ENCODE measurements around the gene NDUFB8. TPM values are rescaled to one million over a fixed set of nuclear protein-coding genes. Genes with fewer than 3 reads are reported as not detected.

Gene NDUFB8
- total and polyA plus RNA-seq, 4 experiments from 2014 or later = 141 to 613 (median 318) TPM

GRCh38 chr10:100544950-100545349 is 15.3 kb upstream of the NDUFB8 start:
- Mint-ChIP-seq H3K36me3 (peaks cover 66 to 87% of the 10 kb centered on the region in 2 donors), H3K27me3 (no peaks in the 10 kb centered on the region), H3K27ac (no peak overlapping the region), H3K9me3 (peaks cover 0 to 2% (median 0%) of the 10 kb centered on the region in 8 donors), H3K4me3 (no peak overlapping the region), H3K4me1 (peaks cover 0 to 12% (median 4%) of the 10 kb centered on the region in 4 donors)
- CTCF ChIA-PET (ENCODE audit: partially characterized antibody) = interaction anchor here (1.1 to 2.0 kb wide), 3 partner anchors 8 to 19 kb away, joined by 4 to 11 read pairs (median 4); partner anchors contain the start of gene HIF1AN
- Histone ChIP-seq H3K4me3 (ENCODE audit: low read length in 2 of 2) (no peak overlapping the region), H3K27me3 (ENCODE audit: insufficient read depth, low read length) (no peaks in the 10 kb centered on the region), H3K9me3 (ENCODE audit: control insufficient read depth in 1 of 2, low read length in 2 of 2) (no peaks in the 10 kb centered on the region), H3K4me1 (ENCODE audit: insufficient read depth, low read length) (no peaks in the 10 kb centered on the region), H3K27ac (ENCODE audit: low read depth, low read length) (no peak overlapping the region), H3K36me3 (ENCODE audit: insufficient read depth, low read length) (peaks cover 80% of the 10 kb centered on the region)
- POLR2A ChIA-PET (ENCODE audit: partially characterized antibody) = no interaction called here
- DNase-seq = no peak
- intact Hi-C loops (cut with micrococcal nuclease) = no loop called here

DNA sequence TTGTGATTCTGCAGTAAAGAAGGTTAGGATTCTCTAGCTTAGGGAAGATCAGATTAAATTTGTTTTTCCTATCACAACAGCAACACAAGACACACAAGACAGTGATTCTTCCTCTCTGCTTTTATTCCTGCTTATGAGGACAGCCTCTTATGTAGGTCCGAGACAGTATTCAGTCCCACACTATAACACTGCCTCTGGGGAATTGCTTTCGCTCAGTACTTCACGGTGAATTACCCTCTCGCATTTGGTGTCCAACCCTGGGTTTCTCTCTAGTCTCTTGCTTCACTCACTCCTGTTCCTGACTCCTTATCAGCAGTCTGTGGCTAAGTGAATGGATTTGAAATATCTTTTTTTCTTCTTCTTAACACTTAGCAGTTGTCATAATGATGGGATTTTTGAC is 7.8 kb upstream of the NDUFB8 start:
- intact Hi-C loops (cut with micrococcal nuclease) = loop anchor here (5.0 to 10.0 kb wide), 3 partner anchors 457 to 915 kb away; partner anchors contain the start of genes COX15, CUTC, LZTS2 and SLC25A28
- H3K36me3 ChIP-seq (ENCODE audit: insufficient read depth, low read length) = peaks cover 28% of the 10 kb centered on the region
- Mint-ChIP-seq H3K4me3 (peak overlapping the region; percentile 31 to 66 (median 56)), H3K36me3 (peaks cover 21 to 39% of the 10 kb centered on the region in 2 donors), H3K27ac (peak overlapping the region in 1 of 7 donors; percentile 84), H3K9me3 (peaks cover 0 to 2% (median 0%) of the 10 kb centered on the region in 8 donors), H3K27me3 (no peaks in the 10 kb centered on the region), H3K4me1 (peaks cover 14 to 23% (median 19%) of the 10 kb centered on the region in 4 donors)
- peaks cover 34% of the 10 kb centered on the region for H3K4me1 ChIP-seq (ENCODE audit: insufficient read depth, low read length)
- ChIA-PET POLR2A (ENCODE audit: partially characterized antibody) (no interaction called here), CTCF (ENCODE audit: partially characterized antibody) (interaction anchor here (2.7 to 3.0 kb wide), 2 partner anchors 19 to 20 kb away, joined by 16 to 22 read pairs; no protein-coding TSS in a partner anchor)
- no peaks in the 10 kb centered on the region for H3K27me3 ChIP-seq (ENCODE audit: insufficient read depth, low read length)
- H3K27ac ChIP-seq (ENCODE audit: low read depth, low read length) = no peak overlapping the region
- no peak overlapping the region for H3K4me3 ChIP-seq (ENCODE audit: low read length in 2 of 2)
- no peaks in the 10 kb centered on the region for H3K9me3 ChIP-seq (ENCODE audit: control insufficient read depth in 1 of 2, low read length in 2 of 2)
- DNase-seq = no peak

DNA sequence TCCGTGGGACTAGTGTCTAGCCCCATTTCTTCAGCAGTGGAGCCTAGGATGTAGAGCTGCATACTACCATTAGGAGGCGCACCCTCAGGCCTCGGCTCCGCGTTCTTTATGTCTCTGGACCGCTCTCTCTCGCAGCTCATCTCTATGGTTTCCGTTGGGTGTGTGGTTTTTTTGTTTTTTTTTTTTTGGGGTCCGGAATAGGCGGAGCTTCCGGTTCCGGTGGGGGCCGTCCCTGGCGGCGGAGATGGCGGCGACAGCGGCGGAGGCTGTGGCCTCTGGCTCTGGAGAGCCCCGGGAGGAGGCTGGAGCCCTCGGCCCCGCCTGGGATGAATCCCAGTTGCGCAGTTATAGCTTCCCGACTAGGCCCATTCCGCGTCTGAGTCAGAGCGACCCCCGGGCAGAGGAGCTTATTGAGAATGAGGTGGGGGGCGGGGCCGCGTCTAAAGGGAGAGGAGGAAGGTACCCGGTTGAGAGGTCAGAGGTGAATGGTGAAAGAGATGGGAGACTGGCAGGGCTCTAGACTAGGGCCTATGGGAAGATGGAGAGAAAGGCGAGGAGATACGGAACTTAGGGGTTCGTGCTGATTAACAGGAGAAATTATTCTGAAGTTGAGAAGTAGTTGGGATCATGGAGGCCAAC is 6.2 kb upstream of the NDUFB8 start, which contains the start of gene HIF1AN:
Gene HIF1AN, plus strand, starts transcription at position 229 of the 639 bp plus-strand sequence. Its CDS starts 16 bp downstream, at position 245.
- Histone ChIP-seq H3K36me3 (ENCODE audit: insufficient read depth, low read length) (peaks cover 15% of the 10 kb centered on the region), H3K27ac (ENCODE audit: low read depth, low read length) (peak within 1 kb of the TSS; percentile 77), H3K4me1 (ENCODE audit: insufficient read depth, low read length) (peaks cover 34% of the 10 kb centered on the region), H3K9me3 (ENCODE audit: control insufficient read depth in 1 of 2, low read length in 2 of 2) (no peaks in the 10 kb centered on the region), H3K27me3 (ENCODE audit: insufficient read depth, low read length) (no peaks in the 10 kb centered on the region), H3K4me3 (ENCODE audit: low read length in 2 of 2) (peak within 1 kb of the TSS; percentile 48 to 69)
- ChIA-PET POLR2A (ENCODE audit: partially characterized antibody) (interaction anchor here (0.8 to 1.9 kb wide), 14 partner anchors 8 to 455 kb away, joined by 3 to 19 read pairs (median 4); partner anchors contain the start of genes BLOC1S2 and SLF2), CTCF (ENCODE audit: partially characterized antibody) (interaction anchor here (0.7 to 2.7 kb wide), 18 partner anchors 8 to 802 kb away, joined by 3 to 22 read pairs (median 5); partner anchors contain the start of gene SCD)
- Mint-ChIP-seq H3K27ac (peak within 1 kb of the TSS in 3 of 7 donors; percentile 8 to 87 (median 32)), H3K4me1 (peaks cover 12 to 23% (median 18%) of the 10 kb centered on the region in 4 donors), H3K27me3 (no peaks in the 10 kb centered on the region), H3K9me3 (no peaks in the 10 kb centered on the region), H3K4me3 (peak within 1 kb of the TSS in 1 of 8 donors; percentile 40), H3K36me3 (peaks cover 21 to 27% of the 10 kb centered on the region in 2 donors)
- peak; percentile 92 to 95 (median 94) for DNase-seq
- intact Hi-C loops (cut with micrococcal nuclease) = loop anchor here (1.0 to 10.0 kb wide), 5 partner anchors 291 to 914 kb away; partner anchors contain the start of genes COX15, CUTC, LZTS2 and SLC25A28

GRCh38 chr10:100535338-100535714 is 5.7 kb upstream of the NDUFB8 start:
- no peak for DNase-seq
- no peak overlapping the region for H3K27ac Mint-ChIP-seq
- Histone ChIP-seq H3K27ac (ENCODE audit: low read depth, low read length) (peak overlapping the region; percentile 77), H3K9me3 (ENCODE audit: control insufficient read depth in 1 of 2, low read length in 2 of 2) (no peaks in the 10 kb centered on the region), H3K4me3 (ENCODE audit: low read length in 2 of 2) (peak overlapping the region in 1 of 2 donors; percentile 69), H3K27me3 (ENCODE audit: insufficient read depth, low read length) (no peaks in the 10 kb centered on the region), H3K4me1 (ENCODE audit: insufficient read depth, low read length) (peaks cover 36% of the 10 kb centered on the region), H3K36me3 (ENCODE audit: insufficient read depth, low read length) (peaks cover 10% of the 10 kb centered on the region)
- no peak overlapping the region for H3K4me3 Mint-ChIP-seq
- ChIA-PET CTCF (ENCODE audit: partially characterized antibody) (interaction anchor here (0.7 to 2.7 kb wide), 17 partner anchors 8 to 801 kb away, joined by 3 to 22 read pairs (median 5); partner anchors contain the start of gene SCD), POLR2A (ENCODE audit: partially characterized antibody) (interaction anchor here (0.8 to 1.9 kb wide), 14 partner anchors 8 to 455 kb away, joined by 3 to 19 read pairs (median 4); partner anchors contain the start of genes BLOC1S2 and SLF2)
- intact Hi-C loops (cut with micrococcal nuclease) = loop anchor here (1.0 to 10.0 kb wide), 5 partner anchors 292 to 913 kb away; partner anchors contain the start of genes COX15, CUTC, LZTS2 and SLC25A28
- H3K36me3 Mint-ChIP-seq = peaks cover 18 to 22% of the 10 kb centered on the region in 2 donors
- H3K27me3 Mint-ChIP-seq = no peaks in the 10 kb centered on the region
- no peaks in the 10 kb centered on the region for H3K9me3 Mint-ChIP-seq
- H3K4me1 Mint-ChIP-seq = peaks cover 10 to 24% (median 16%) of the 10 kb centered on the region in 4 donors

DNA sequence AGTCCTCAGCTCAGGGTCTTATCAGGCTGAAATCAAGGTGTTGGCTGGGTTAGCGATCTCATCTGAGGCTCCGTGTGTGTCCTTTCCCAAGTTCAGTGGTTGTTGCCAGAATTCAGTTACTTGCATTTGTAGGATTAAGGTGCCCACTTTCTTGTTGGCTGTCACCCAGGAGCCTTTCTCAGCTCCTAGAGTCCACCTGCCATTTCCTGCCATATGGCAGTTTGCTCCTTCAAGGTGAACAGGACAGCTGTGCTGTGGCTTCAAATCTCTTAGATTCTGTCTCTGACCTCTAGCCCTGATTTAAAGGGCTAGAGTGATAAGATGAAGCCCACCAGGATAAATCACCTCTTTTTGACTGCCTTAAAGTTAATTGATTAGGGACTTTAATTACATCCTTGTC is 5.1 kb upstream of the NDUFB8 start:
- no peaks in the 10 kb centered on the region for H3K9me3 ChIP-seq (ENCODE audit: control insufficient read depth in 1 of 2, low read length in 2 of 2)
- H3K4me1 Mint-ChIP-seq = peaks cover 13 to 28% (median 21%) of the 10 kb centered on the region in 4 donors
- CTCF ChIA-PET (ENCODE audit: partially characterized antibody) = interaction anchor here (1.3 to 3.0 kb wide), 13 partner anchors 9 to 169 kb away, joined by 3 to 22 read pairs (median 5); no protein-coding TSS in a partner anchor
- H3K27ac ChIP-seq (ENCODE audit: low read depth, low read length) = no peak overlapping the region
- no peaks in the 10 kb centered on the region for H3K27me3 Mint-ChIP-seq
- peaks cover 17 to 24% of the 10 kb centered on the region in 2 donors for H3K36me3 Mint-ChIP-seq
- H3K4me3 Mint-ChIP-seq = peak overlapping the region in 1 of 8 donors; percentile 40
- no peak overlapping the region for H3K4me3 ChIP-seq (ENCODE audit: low read length in 2 of 2)
- DNase-seq = no peak
- peaks cover 7% of the 10 kb centered on the region for H3K36me3 ChIP-seq (ENCODE audit: insufficient read depth, low read length)
- no peaks in the 10 kb centered on the region for H3K9me3 Mint-ChIP-seq
- H3K4me1 ChIP-seq (ENCODE audit: insufficient read depth, low read length) = peaks cover 41% of the 10 kb centered on the region
- intact Hi-C loops (cut with micrococcal nuclease) = loop anchor here (1.0 to 10.0 kb wide), 5 partner anchors 293 to 912 kb away; partner anchors contain the start of genes COX15, CUTC, LZTS2 and SLC25A28
- no peaks in the 10 kb centered on the region for H3K27me3 ChIP-seq (ENCODE audit: insufficient read depth, low read length)
- H3K27ac Mint-ChIP-seq = peak overlapping the region in 1 of 7 donors; percentile 32
- POLR2A ChIA-PET (ENCODE audit: partially characterized antibody) = interaction anchor here (0.5 to 1.5 kb wide), 5 partner anchors 23 to 378 kb away, joined by 3 to 19 read pairs (median 4); partner anchors contain the start of gene SLF2

- Mint-ChIP-seq H3K4me3 (peak overlapping the region in 1 of 8 donors; percentile 32), H3K27ac (peak overlapping the region in 1 of 7 donors; percentile 63), H3K27me3 (no peaks in the 10 kb centered on the region), H3K4me1 (peaks cover 19 to 37% (median 29%) of the 10 kb centered on the region in 4 donors), H3K9me3 (no peaks in the 10 kb centered on the region), H3K36me3 (peaks cover 0 to 19% of the 10 kb centered on the region in 2 donors)
- no peak for DNase-seq
- no peak overlapping the region for H3K4me3 ChIP-seq (ENCODE audit: low read length in 2 of 2)
- ChIA-PET POLR2A (ENCODE audit: partially characterized antibody) (no interaction called here), CTCF (ENCODE audit: partially characterized antibody) (interaction anchor here (3.0 kb wide), 1 partner anchor 13 kb away, joined by 13 read pairs; no protein-coding TSS in a partner anchor)
- peaks cover 3% of the 10 kb centered on the region for H3K36me3 ChIP-seq (ENCODE audit: insufficient read depth, low read length)
- no peak overlapping the region for H3K27ac ChIP-seq (ENCODE audit: low read depth, low read length)
- H3K4me1 ChIP-seq (ENCODE audit: insufficient read depth, low read length) = peaks cover 48% of the 10 kb centered on the region
- intact Hi-C loops (cut with micrococcal nuclease) = loop anchor here (10.0 kb wide), 2 partner anchors 463 to 797 kb away; partner anchors contain the start of genes COX15, CUTC and LZTS2
- no peaks in the 10 kb centered on the region for H3K27me3 ChIP-seq (ENCODE audit: insufficient read depth, low read length)
- no peaks in the 10 kb centered on the region for H3K9me3 ChIP-seq (ENCODE audit: control insufficient read depth in 1 of 2, low read length in 2 of 2)
These were observed 2.1 kb upstream of the NDUFB8 start for GRCh38 chr10:100531761-100532160.
